Astrocyte (in vitro differentiated cells and primary cell): ENCODE results near the gene NCAPH2. TPM values are rescaled to one million over a fixed set of nuclear protein-coding genes. Genes with fewer than 3 reads are reported as not detected.
A peak's percentile ranks its signal among the peaks of the same experiment; 100 is the strongest.

Experiments
- DNase-seq: peaks from one replicate; pipeline ENCODE4 v3.0.0-alpha.2; 2010; ENCODE audit warnings: low read depth
- FAIRE-seq: peaks from 2 replicates; lab custom pipeline; 2011; peaks lifted over from hg19 to GRCh38; lab: Jason Lieb, UNC
- H2AFZ ChIP-seq: 2 replicates; pipeline ENCODE4 v1.6.0; 2012; ENCODE audit warnings: low read depth, low read length, inconsistent platforms
- H3K27ac ChIP-seq: 2 replicates; pipeline ENCODE4 v1.5.1; 2011; ENCODE audit warnings: low read depth, low read length, inconsistent platforms
- H3K27me3 ChIP-seq: 2 replicates; pipeline ENCODE4 v1.6.0; 2011; ENCODE audit warnings: low read length, inconsistent platforms; ENCODE audit not compliant: insufficient read depth
- H3K36me3 ChIP-seq: 2 replicates; pipeline ENCODE4 v1.5.1; 2011; ENCODE audit warnings: low read length, inconsistent platforms; ENCODE audit not compliant: insufficient read depth
- H3K4me1 ChIP-seq: 2 replicates; pipeline ENCODE4 v1.5.1; 2011; ENCODE audit warnings: low read length, inconsistent platforms; ENCODE audit not compliant: insufficient read depth
- H3K4me2 ChIP-seq: 2 replicates; pipeline ENCODE4 v1.6.0; 2012; ENCODE audit warnings: low read length, inconsistent platforms
- H3K4me3 ChIP-seq: 2 replicates; pipeline ENCODE4 v1.5.1; 2011; ENCODE audit warnings: low read depth, mild to moderate bottlenecking, low read length, inconsistent platforms; ENCODE audit not compliant: insufficient read depth
- H3K79me2 ChIP-seq: 2 replicates; pipeline ENCODE4 v1.6.0; 2012; ENCODE audit warnings: mild to moderate bottlenecking, low read length, inconsistent platforms; ENCODE audit not compliant: insufficient read depth
- H3K9ac ChIP-seq: 2 replicates; pipeline ENCODE4 v1.6.0; 2012; ENCODE audit warnings: mild to moderate bottlenecking, low read length, inconsistent platforms
- H3K9me3 ChIP-seq: 2 replicates; pipeline ENCODE4 v1.5.1; 2012; ENCODE audit warnings: low read depth, mild to moderate bottlenecking, low read length, inconsistent platforms; ENCODE audit not compliant: insufficient read depth
- H4K20me1 ChIP-seq: 2 replicates; pipeline ENCODE4 v1.6.0; 2012; ENCODE audit warnings: low read length, inconsistent platforms; ENCODE audit not compliant: insufficient read depth
- H3K27ac Mint-ChIP-seq: one replicate; pipeline ENCODE4 v1.8.0; 2021; ENCODE audit warnings: mild to moderate bottlenecking, mixed read lengths; ENCODE audit not compliant: unreplicated experiment
- H3K27me3 Mint-ChIP-seq: one replicate; pipeline ENCODE4 v1.8.0; 2021; ENCODE audit warnings: low read depth, mixed read lengths; ENCODE audit not compliant: unreplicated experiment
- H3K36me3 Mint-ChIP-seq: one replicate; pipeline ENCODE4 v1.8.0; 2021; ENCODE audit warnings: low read depth, mixed read lengths; ENCODE audit not compliant: unreplicated experiment
- H3K4me1 Mint-ChIP-seq: one replicate; pipeline ENCODE4 v1.8.0; 2021; ENCODE audit warnings: low read depth, mixed read lengths; ENCODE audit not compliant: unreplicated experiment
- H3K4me3 Mint-ChIP-seq: one replicate; pipeline ENCODE4 v1.8.0; 2021; ENCODE audit warnings: mild to moderate bottlenecking, moderate library complexity, mixed read lengths; ENCODE audit not compliant: unreplicated experiment
- H3K9me3 Mint-ChIP-seq: one replicate; pipeline ENCODE4 v1.8.0; 2021; ENCODE audit warnings: mild to moderate bottlenecking, mixed read lengths; ENCODE audit not compliant: unreplicated experiment
- CTCF ChIP-seq: IDR thresholded peaks from 2 replicates; pipeline ENCODE4 v1.5.1; 2011; ENCODE audit warnings: low read depth, mild to moderate bottlenecking, inconsistent platforms, low read length, moderate library complexity; ENCODE audit not compliant: insufficient read depth
- EZH2 ChIP-seq: IDR thresholded peaks from 2 replicates; pipeline ENCODE4 v1.6.1; 2012; ENCODE audit warnings: mild to moderate bottlenecking, low read length, inconsistent platforms; ENCODE audit not compliant: insufficient read depth
- total RNA-seq: library from RNA; stranded (reverse); gene quantifications from 2 replicates; pipeline ENCODE4 v1.2.1, GENCODE V29; 2021

NCAPH2 gene
- total RNA-seq, 1 donor from 2014 or later = 25.6 TPM

- H3K4me3 ChIP-seq = no peak overlapping the region
- H3K9me3 Mint-ChIP-seq = peaks cover 7% of the 10 kb centered on the region
- no peak overlapping the region for H2AFZ ChIP-seq
- no peak overlapping the region for H3K27ac ChIP-seq
- peaks cover 15% of the 10 kb centered on the region for H3K79me2 ChIP-seq
- peaks cover 24% of the 10 kb centered on the region for H3K4me1 ChIP-seq
- no peak overlapping the region for H3K9ac ChIP-seq
- H3K27me3 ChIP-seq = peaks cover 30% of the 10 kb centered on the region
- peaks cover 9% of the 10 kb centered on the region for H3K27me3 Mint-ChIP-seq
- peak; percentile 91 for TF ChIP-seq EZH2
- TF ChIP-seq CTCF = no peak
- H3K4me3 Mint-ChIP-seq = no peak overlapping the region
- H3K4me2 ChIP-seq = peak overlapping the region; percentile 70
- DNase-seq (no peak), FAIRE-seq (no peak)
- peaks cover 3% of the 10 kb centered on the region for H3K4me1 Mint-ChIP-seq
- H3K27ac Mint-ChIP-seq = no peak overlapping the region
- H3K9me3 ChIP-seq = no peaks in the 10 kb centered on the region
- H4K20me1 ChIP-seq = peaks cover 20% of the 10 kb centered on the region
- no peaks in the 10 kb centered on the region for H3K36me3 ChIP-seq
- H3K36me3 Mint-ChIP-seq = peaks cover 4% of the 10 kb centered on the region
These were observed 21.4 kb downstream of the NCAPH2 start for GRCh38 chr22:50529416-50529896.

GRCh38 chr22:50529897-50530579, 22.0 kb downstream of the NCAPH2 start, which contains the start of gene TYMP:
Gene TYMP, minus strand, starts transcription at chr22:50530012. Its CDS starts 303 bp downstream, at chr22:50529709.
- TF ChIP-seq EZH2 (peak; percentile 50), CTCF (no peak)
- H3K27ac Mint-ChIP-seq = peak within 1 kb of the TSS; percentile 26
- H3K36me3 Mint-ChIP-seq = peaks cover 2% of the 10 kb centered on the region
- Histone ChIP-seq H2AFZ (no peak within 1 kb of the TSS), H3K4me2 (peak within 1 kb of the TSS; percentile 70), H3K36me3 (no peaks in the 10 kb centered on the region), H3K9ac (no peak within 1 kb of the TSS), H4K20me1 (peaks cover 17% of the 10 kb centered on the region), H3K79me2 (peaks cover 9% of the 10 kb centered on the region), H3K27ac (no peak within 1 kb of the TSS), H3K4me1 (peaks cover 18% of the 10 kb centered on the region), H3K9me3 (no peaks in the 10 kb centered on the region), H3K4me3 (peak within 1 kb of the TSS; percentile 23), H3K27me3 (peaks cover 30% of the 10 kb centered on the region)
- no peaks in the 10 kb centered on the region for H3K4me1 Mint-ChIP-seq
- peaks cover 7% of the 10 kb centered on the region for H3K9me3 Mint-ChIP-seq
- no peak within 1 kb of the TSS for H3K4me3 Mint-ChIP-seq
- H3K27me3 Mint-ChIP-seq = peaks cover 9% of the 10 kb centered on the region
- DNase-seq (peak; percentile 55), FAIRE-seq (no peak)

- Histone ChIP-seq H3K4me2 (peak overlapping the region; percentile 70), H3K79me2 (peaks cover 8% of the 10 kb centered on the region), H3K36me3 (no peaks in the 10 kb centered on the region), H3K9me3 (no peaks in the 10 kb centered on the region), H3K4me1 (peaks cover 18% of the 10 kb centered on the region), H3K9ac (no peak overlapping the region), H3K27me3 (peaks cover 30% of the 10 kb centered on the region), H3K27ac (no peak overlapping the region), H2AFZ (no peak overlapping the region), H3K4me3 (peak overlapping the region; percentile 23), H4K20me1 (peaks cover 17% of the 10 kb centered on the region)
- peaks cover 2% of the 10 kb centered on the region for H3K36me3 Mint-ChIP-seq
- no peaks in the 10 kb centered on the region for H3K4me1 Mint-ChIP-seq
- H3K27me3 Mint-ChIP-seq = peaks cover 9% of the 10 kb centered on the region
- FAIRE-seq (no peak), DNase-seq (no peak)
- no peak overlapping the region for H3K27ac Mint-ChIP-seq
- TF ChIP-seq CTCF = no peak
- no peak for TF ChIP-seq EZH2
- peaks cover 7% of the 10 kb centered on the region for H3K9me3 Mint-ChIP-seq
- no peak overlapping the region for H3K4me3 Mint-ChIP-seq
These were observed 22.5 kb downstream of the NCAPH2 start for GRCh38 chr22:50530580-50530876.
